GM19238 (cell line): ENCODE results near the gene GRB2.

Experiments
- DNase-seq: peaks from one replicate; pipeline ENCODE4 v3.0.0; 2011; ENCODE audit warnings: low spot score; ENCODE audit not compliant: insufficient read length

GRB2 gene

GRCh38 chr17:75414488-75414887 lies 9.0 kb upstream of the GRB2 start:
- no peak for DNase-seq

GRCh38 chr17:75412455-75413317 lies 7.2 kb upstream of the GRB2 start:
- DNase-seq: peak; percentile 68

- DNase-seq: no peak
Observed at GRCh38 chr17:75411328-75412067, 6.0 kb upstream of the GRB2 start.

GRCh38 chr17:75410141-75410540 lies 4.7 kb upstream of the GRB2 start:
- DNase-seq: no peak

GRCh38 chr17:75407655-75408352 lies 2.3 kb upstream of the GRB2 start:
- no peak for DNase-seq

GRCh38 chr17:75406222-75406615 lies 741 bp upstream of the GRB2 start:
- no peak for DNase-seq

- DNase-seq: no peak
Observed at GRCh38 chr17:75404731-75405364, 630 bp downstream of the GRB2 start.

- peak; percentile 34 for DNase-seq
Observed at GRCh38 chr17:75404223-75404730, 1.2 kb downstream of the GRB2 start.

- no peak for DNase-seq
Observed at GRCh38 chr17:75403131-75403530, 2.3 kb downstream of the GRB2 start.

- DNase-seq: no peak
Observed at GRCh38 chr17:75402026-75402425, 3.5 kb downstream of the GRB2 start.

- no peak for DNase-seq
Observed at GRCh38 chr17:75400326-75400939, 5.0 kb downstream of the GRB2 start.

GRCh38 chr17:75398279-75398678 lies 7.2 kb downstream of the GRB2 start:
- no peak for DNase-seq

GRCh38 chr17:75397217-75397616 lies 8.3 kb downstream of the GRB2 start:
- DNase-seq: no peak

GRCh38 chr17:75396796-75397195 lies 8.7 kb downstream of the GRB2 start:
- DNase-seq: no peak

- no peak for DNase-seq
Observed at GRCh38 chr17:75396025-75396424, 9.5 kb downstream of the GRB2 start.

GRCh38 chr17:75394332-75394918 lies 11.1 kb downstream of the GRB2 start:
- no peak for DNase-seq

GRCh38 chr17:75393523-75394331 lies 11.8 kb downstream of the GRB2 start:
- DNase-seq: peak; percentile 88

GRCh38 chr17:75392559-75392958 lies 12.9 kb downstream of the GRB2 start:
- DNase-seq: no peak

GRCh38 chr17:75390982-75391381 lies 14.5 kb downstream of the GRB2 start:
- DNase-seq: no peak
